ES-I3 (cell line): ENCODE data around the gene ZCCHC7.
"Not testable (repeated sequence)": the region's sequence is repeated elsewhere in the genome, so short reads cannot be mapped to it uniquely, and the experiment has no call there.

Experiments used
- H3K36me3 ChIP-seq: 2 replicates; pipeline ENCODE4 v1.6.1; 2013; ENCODE audit warnings: mild to moderate bottlenecking, low read length, control low read depth, moderate library complexity; ENCODE audit not compliant: insufficient read depth
- H3K4me1 ChIP-seq: 2 replicates; pipeline ENCODE4 v1.6.1; 2013; ENCODE audit warnings: mild to moderate bottlenecking, control low read depth, low read length; ENCODE audit not compliant: insufficient read depth
- H3K9ac ChIP-seq: 2 replicates; pipeline ENCODE4 v1.6.1; 2013; ENCODE audit warnings: low read depth, mild to moderate bottlenecking, low read length, moderate library complexity
- H3K9me3 ChIP-seq: 2 replicates; pipeline ENCODE4 v1.6.1; 2013; ENCODE audit warnings: mild to moderate bottlenecking, low read length, moderate library complexity; ENCODE audit not compliant: control insufficient read depth, insufficient read depth

Gene ZCCHC7

DNA sequence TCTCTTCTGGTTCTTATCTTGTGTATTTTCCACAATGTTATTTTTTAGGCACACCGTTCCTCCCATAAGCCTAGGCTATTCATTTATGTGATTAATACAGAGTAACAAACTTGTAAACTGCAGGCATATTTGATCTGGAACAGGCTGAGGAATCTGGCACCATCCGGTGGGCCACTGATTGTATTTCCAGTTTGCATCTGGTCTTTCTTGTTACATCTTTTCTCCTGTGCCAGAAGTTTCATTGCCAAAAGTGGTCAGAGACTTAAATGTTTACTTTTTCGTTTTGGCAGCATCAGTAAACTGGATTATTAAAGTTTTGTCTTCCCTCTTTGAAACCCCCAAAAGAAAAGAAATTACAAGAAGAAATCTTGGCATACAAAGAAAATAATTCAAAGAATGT is 17.9 kb upstream of the ZCCHC7 start:
- Histone ChIP-seq H3K4me1 (0 out of 2 replicates have a peak, but pooled peaks cover 3% of the 10 kb centered on the region), H3K9me3 (no peaks in the 10 kb centered on the region; the same call in 1 of the 2 replicates), H3K36me3 (no peaks in the 10 kb centered on the region), H3K9ac (no peak overlapping the region)

- no peaks in the 10 kb centered on the region for H3K36me3 ChIP-seq
- peaks cover 2% of the 10 kb centered on the region; the same call in 1 of the 2 replicates for H3K9me3 ChIP-seq
- H3K9ac ChIP-seq, result no peak overlapping the region
- H3K4me1 ChIP-seq, result 0 out of 2 replicates have a peak, but pooled peaks cover 3% of the 10 kb centered on the region
Observed at GRCh38 chr9:37104183-37104889, 16.0 kb upstream of the ZCCHC7 start.

- H3K4me1 ChIP-seq, result 0 out of 2 replicates have a peak, but pooled peaks cover 3% of the 10 kb centered on the region
- no peaks in the 10 kb centered on the region for H3K36me3 ChIP-seq
- H3K9me3 ChIP-seq, result peaks cover 2% of the 10 kb centered on the region; the same call in 1 of the 2 replicates
- no peak overlapping the region for H3K9ac ChIP-seq
Observed at GRCh38 chr9:37105234-37105633, 15.1 kb upstream of the ZCCHC7 start.

DNA sequence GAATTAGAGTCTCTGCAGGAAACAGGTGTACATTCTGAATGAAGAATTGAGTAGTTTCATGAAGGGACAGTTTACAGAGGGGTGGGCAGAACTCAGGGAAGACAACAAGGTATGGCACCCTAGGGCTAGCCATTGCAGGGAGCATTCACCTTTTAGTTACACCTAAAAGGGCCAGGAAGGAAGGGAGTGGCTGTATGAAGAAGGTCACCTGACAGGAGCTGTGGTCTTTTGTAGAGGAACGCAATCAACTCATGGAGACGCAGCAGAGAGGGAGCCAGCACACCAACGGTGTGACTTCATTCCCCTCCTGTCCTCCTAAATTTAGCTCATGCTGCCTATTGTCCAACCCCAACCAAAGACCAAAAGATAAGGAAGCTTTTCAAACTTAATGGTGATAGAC is 12.7 kb upstream of the ZCCHC7 start:
- Histone ChIP-seq H3K4me1 (no peaks in the 10 kb centered on the region), H3K9me3 (peaks cover 2% of the 10 kb centered on the region; the same call in 1 of the 2 replicates)

GRCh38 chr9:37114442-37114841 is 5.9 kb upstream of the ZCCHC7 start:
- not testable (repeated sequence) for H3K36me3 ChIP-seq, H3K4me1 ChIP-seq, H3K9ac ChIP-seq, H3K9me3 ChIP-seq

More for the DNA sequence above, 12.7 kb upstream of the ZCCHC7 start:
- Histone ChIP-seq H3K36me3 (no peaks in the 10 kb centered on the region), H3K9ac (no peak overlapping the region)

- H3K4me1 ChIP-seq, result peaks cover 5% of the 10 kb centered on the region; the same call in 1 of the 2 replicates
- no peaks in the 10 kb centered on the region for H3K36me3 ChIP-seq
- no peaks in the 10 kb centered on the region for H3K9me3 ChIP-seq
- H3K9ac ChIP-seq, result no peak overlapping the region
Observed at GRCh38 chr9:37117956-37118355, 2.4 kb upstream of the ZCCHC7 start.

- no peaks in the 10 kb centered on the region for H3K9me3 ChIP-seq
- no peaks in the 10 kb centered on the region for H3K36me3 ChIP-seq
- H3K9ac ChIP-seq, result peak overlapping the region; percentile 89; the same call in 1 of the 2 replicates
- peaks cover 5% of the 10 kb centered on the region; the same call in 1 of the 2 replicates for H3K4me1 ChIP-seq
Observed at GRCh38 chr9:37119360-37119759, 1.0 kb upstream of the ZCCHC7 start.

DNA sequence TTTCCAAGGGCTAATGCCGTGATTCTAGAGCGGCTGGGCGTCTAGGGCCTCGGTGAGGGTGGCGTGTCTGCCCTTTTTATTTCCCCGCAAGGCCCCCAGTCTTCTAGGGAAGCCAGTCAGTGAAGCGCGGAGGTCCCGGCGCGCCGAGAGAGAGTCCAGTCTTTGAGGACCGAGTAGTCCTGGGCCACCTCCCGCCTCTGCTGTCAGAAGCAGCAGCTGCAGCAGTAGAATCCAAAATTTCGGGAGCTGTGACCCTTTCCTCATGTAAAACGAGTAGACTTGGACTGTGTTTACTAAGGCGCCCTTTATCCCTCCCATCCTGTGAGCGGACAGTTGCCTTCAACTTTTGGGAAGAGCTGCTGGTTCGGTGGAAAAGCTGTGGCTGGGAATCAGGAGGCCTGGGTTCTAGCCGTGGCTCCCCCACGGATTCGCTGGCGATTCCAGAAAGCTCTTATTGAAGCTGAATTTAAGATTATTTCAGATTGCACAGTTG is 515 bp downstream of the ZCCHC7 start:
- not testable (repeated sequence) for H3K9me3 ChIP-seq, H3K4me1 ChIP-seq, H3K36me3 ChIP-seq
- H3K9ac ChIP-seq, result peak overlapping the region; percentile 89

- no peaks in the 10 kb centered on the region for H3K36me3 ChIP-seq
- H3K4me1 ChIP-seq, result peaks cover 5% of the 10 kb centered on the region; the same call in 1 of the 2 replicates
- no peaks in the 10 kb centered on the region for H3K9me3 ChIP-seq
- no peak overlapping the region for H3K9ac ChIP-seq
Observed at GRCh38 chr9:37121881-37122280, 1.5 kb downstream of the ZCCHC7 start.

- Histone ChIP-seq H3K9me3 (no peaks in the 10 kb centered on the region), H3K36me3 (no peaks in the 10 kb centered on the region), H3K4me1 (peaks cover 5% of the 10 kb centered on the region; the same call in 1 of the 2 replicates), H3K9ac (no peak overlapping the region)
Observed at GRCh38 chr9:37126214-37126788, 5.9 kb downstream of the ZCCHC7 start.

DNA sequence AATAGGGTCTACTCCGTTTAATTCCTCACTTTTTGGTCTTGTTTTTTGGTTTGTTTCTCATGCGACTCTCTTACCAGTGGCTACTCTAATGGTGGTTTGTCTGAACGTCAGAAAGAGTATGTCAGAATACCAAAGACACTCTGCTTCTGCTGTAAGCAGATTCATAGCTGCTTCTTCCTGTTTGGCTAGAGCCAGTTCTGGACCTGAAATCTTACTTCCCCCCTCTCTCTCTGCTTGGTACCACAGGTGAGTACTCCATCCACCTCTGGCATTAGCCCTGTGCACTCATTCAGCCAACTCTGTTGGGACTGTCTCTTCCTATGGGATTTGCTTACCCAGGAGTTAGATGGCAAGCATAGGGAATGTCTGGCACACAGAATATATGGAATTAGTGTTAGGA is 6.6 kb downstream of the ZCCHC7 start:
- H3K4me1 ChIP-seq, result peaks cover 2% of the 10 kb centered on the region; the same call in 1 of the 2 replicates
- no peak overlapping the region for H3K9ac ChIP-seq
- no peaks in the 10 kb centered on the region for H3K9me3 ChIP-seq
- H3K36me3 ChIP-seq, result no peaks in the 10 kb centered on the region

GRCh38 chr9:37128051-37128450 is 7.7 kb downstream of the ZCCHC7 start:
- Histone ChIP-seq H3K9me3 (no peaks in the 10 kb centered on the region), H3K36me3 (no peaks in the 10 kb centered on the region), H3K9ac (no peak overlapping the region), H3K4me1 (no peaks in the 10 kb centered on the region)

GRCh38 chr9:37134166-37134565 is 13.8 kb downstream of the ZCCHC7 start:
- no peak overlapping the region for H3K9ac ChIP-seq
- no peaks in the 10 kb centered on the region for H3K4me1 ChIP-seq
- H3K36me3 ChIP-seq, result no peaks in the 10 kb centered on the region
- H3K9me3 ChIP-seq, result no peaks in the 10 kb centered on the region

DNA sequence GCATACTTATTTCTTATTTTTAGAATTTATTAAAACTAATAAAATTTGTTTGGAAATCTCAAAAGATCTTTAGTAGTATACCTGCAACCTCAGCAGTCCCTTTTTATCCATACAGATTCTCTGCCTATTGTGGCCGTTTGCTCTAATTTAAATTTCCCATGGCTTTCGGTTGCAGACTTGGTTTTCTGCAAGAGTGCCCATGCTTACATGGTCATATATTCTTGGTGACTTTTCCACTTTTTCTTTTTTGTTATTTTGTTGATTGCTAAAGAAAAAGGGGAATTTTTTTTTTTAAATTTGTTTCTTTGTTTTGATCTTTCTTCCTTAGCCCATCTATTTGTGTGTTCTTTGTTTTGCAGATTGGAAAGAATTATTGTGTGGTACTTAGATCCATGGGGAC is 20.6 kb downstream of the ZCCHC7 start:
- Histone ChIP-seq H3K4me1 (peaks cover 11% of the 10 kb centered on the region; the same call in 1 of the 2 replicates), H3K36me3 (no peaks in the 10 kb centered on the region), H3K9ac (no peak overlapping the region), H3K9me3 (no peaks in the 10 kb centered on the region)

DNA sequence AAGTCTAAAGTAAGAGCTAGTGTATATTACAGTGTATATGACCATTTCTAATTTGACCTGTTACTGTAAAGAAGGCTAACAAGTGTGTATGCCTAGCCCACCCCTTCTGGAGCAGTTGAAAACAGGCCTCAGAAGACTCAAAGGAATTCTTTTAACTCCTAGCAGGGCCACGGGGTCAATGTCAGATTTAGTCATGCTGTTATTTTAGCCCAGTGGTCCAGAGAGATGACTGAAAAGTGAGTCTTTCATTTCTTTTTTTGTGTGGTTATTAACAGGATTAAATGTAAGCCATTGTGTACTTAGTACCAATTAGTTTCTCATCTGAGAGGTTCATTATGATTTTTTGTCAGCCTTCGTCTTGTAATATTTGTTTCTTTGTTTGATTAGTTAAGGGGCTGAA is 24.4 kb downstream of the ZCCHC7 start:
- H3K4me1 ChIP-seq, result peaks cover 11% of the 10 kb centered on the region; the same call in 1 of the 2 replicates
- no peaks in the 10 kb centered on the region for H3K36me3 ChIP-seq
- H3K9me3 ChIP-seq, result no peaks in the 10 kb centered on the region
- no peak overlapping the region for H3K9ac ChIP-seq
